Measurements from ENCODE around the gene NAPEPLD. TPM values are rescaled to one million over a fixed set of nuclear protein-coding genes. Genes with fewer than 3 reads are reported as not detected.
A peak's percentile ranks its signal among the peaks of the same experiment; 100 is the strongest.
"Not testable (repeated sequence)": the region's sequence is repeated elsewhere in the genome, so short reads cannot be mapped to it uniquely, and the experiment has no call there.

The NAPEPLD gene
- total RNA-seq: 100 to 1,000 TPM in 1 of 4 donors, 10 to 100 TPM in 3; 51.9 to 179 (median 81.8) TPM

DNA sequence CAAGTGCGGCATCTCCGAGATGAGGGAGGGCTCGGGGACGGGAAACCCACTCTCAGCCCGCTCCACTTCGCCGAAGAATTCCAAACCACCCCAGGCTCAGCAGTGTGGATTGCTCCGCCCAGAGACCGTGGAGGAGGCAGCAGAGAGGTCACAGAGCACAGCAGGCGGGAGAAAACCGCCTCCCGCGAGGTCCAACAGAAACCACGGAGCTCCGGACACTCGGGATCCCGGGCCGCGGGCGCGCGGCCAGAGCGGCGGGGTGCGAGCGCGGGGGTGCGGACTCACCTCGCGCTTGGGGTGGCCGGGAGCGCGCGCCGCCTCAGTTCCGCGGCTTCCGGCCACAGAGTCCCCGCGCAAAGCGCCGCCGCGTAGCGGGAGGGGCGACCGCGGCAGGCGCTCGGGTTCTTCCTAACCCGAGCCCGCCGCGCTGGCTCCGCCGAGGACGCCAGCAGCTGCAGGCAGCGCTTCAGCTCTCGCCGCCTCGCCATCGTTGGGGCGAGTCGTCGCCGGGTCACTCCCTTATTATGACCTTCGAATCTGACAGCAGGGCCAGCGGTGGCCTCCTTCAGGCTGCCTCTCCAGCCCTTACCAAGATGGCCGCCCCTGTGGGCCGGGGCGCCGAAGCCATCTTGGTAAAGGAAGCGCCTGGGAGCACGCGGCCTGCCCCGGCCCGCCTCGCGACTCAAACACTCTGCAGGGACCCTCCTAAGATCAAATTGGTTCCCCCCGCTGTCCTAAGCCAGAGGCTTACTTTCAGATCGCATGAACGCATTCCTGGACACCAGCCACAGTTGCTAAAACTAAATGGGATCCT, at the start of gene NAPEPLD:
Gene NAPEPLD (minus strand): TSS at position 106 of the 814 bp plus-strand sequence. CDS start 20,323 bp downstream, outside the sequence.
- no peaks in the 10 kb centered on the region for H3K36me3 ChIP-seq
- in situ Hi-C loops (cut with MboI; ENCODE audit: low pct_ligation_motif_present in 1 of 4, low pct_unique_long_range_greater_than_20kb in 1 of 4, low sequenced_read_pairs in 3 of 4): no loop called here
- TF ChIP-seq POLR2A (IDR thresholded peaks at IDR 0.05): peak; percentile 75
- no peak for TF ChIP-seq EP300 (IDR thresholded peaks at IDR 0.05; ENCODE audit: low read depth)
- peak; percentile 44 to 56 (median 55) for TF ChIP-seq POLR2AphosphoS5 (IDR thresholded peaks at IDR 0.05)
- TF ChIP-seq, protein P1, sequence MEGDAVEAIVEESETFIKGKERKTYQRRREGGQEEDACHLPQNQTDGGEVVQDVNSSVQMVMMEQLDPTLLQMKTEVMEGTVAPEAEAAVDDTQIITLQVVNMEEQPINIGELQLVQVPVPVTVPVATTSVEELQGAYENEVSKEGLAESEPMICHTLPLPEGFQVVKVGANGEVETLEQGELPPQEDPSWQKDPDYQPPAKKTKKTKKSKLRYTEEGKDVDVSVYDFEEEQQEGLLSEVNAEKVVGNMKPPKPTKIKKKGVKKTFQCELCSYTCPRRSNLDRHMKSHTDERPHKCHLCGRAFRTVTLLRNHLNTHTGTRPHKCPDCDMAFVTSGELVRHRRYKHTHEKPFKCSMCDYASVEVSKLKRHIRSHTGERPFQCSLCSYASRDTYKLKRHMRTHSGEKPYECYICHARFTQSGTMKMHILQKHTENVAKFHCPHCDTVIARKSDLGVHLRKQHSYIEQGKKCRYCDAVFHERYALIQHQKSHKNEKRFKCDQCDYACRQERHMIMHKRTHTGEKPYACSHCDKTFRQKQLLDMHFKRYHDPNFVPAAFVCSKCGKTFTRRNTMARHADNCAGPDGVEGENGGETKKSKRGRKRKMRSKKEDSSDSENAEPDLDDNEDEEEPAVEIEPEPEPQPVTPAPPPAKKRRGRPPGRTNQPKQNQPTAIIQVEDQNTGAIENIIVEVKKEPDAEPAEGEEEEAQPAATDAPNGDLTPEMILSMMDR (IDR thresholded peaks at IDR 0.05): peak in 1 of 5 experiments; percentile 10
- H3K4me1 ChIP-seq: peaks cover 7 to 69% (median 33%) of the 10 kb centered on the region in 4 donors
- no peaks in the 10 kb centered on the region for H3K27me3 ChIP-seq
- H3K4me3 ChIP-seq: peak within 1 kb of the TSS; percentile 63 to 83 (median 76)
- H3K9me3 ChIP-seq: no peaks in the 10 kb centered on the region
- peak; percentile 88 for DNase-seq
- WGBS, 2 donors (ENCODE audit: low coverage in 1 of 2): 0 to 5% methylated on average over 1 to 30 of the region's 82 CpGs
- intact Hi-C loops (cut with DNase I; ENCODE audit: low total_unique reads): no loop called here
- H3K27ac ChIP-seq: peak within 1 kb of the TSS; percentile 94 to 97 (median 96)

DNA sequence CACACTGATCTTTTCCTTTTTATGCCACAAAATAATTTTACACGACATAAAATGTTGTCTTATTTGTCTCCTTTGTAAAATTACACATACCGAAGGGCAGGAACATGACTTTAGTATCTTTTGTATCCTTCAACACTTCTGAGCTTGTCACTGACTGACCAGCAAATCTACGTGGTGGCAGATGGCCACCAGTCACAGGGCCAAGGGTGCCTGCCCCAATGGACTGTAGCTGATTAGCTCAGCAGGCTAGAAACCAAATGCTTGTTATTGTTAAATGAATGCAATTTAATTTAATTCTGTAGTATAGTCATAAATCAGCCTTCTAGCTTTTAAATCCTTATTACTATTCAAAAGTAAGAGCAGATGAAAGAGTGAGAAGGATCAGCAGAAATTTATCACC, 49.2 kb upstream of the NAPEPLD start:
- DNase-seq; H3K36me3 ChIP-seq; intact Hi-C loops (cut with DNase I; ENCODE audit: low total_unique reads); H3K4me1 ChIP-seq; H3K4me3 ChIP-seq; H3K27me3 ChIP-seq; H3K9me3 ChIP-seq; H3K27ac ChIP-seq; in situ Hi-C loops (cut with MboI; ENCODE audit: low pct_ligation_motif_present in 1 of 4, low pct_unique_long_range_greater_than_20kb in 1 of 4, low sequenced_read_pairs in 3 of 4): not testable (repeated sequence)
- 70 to 94% methylated on average over 3 of the region's 3 CpGs for WGBS, 2 donors (ENCODE audit: low coverage in 1 of 2)

DNA sequence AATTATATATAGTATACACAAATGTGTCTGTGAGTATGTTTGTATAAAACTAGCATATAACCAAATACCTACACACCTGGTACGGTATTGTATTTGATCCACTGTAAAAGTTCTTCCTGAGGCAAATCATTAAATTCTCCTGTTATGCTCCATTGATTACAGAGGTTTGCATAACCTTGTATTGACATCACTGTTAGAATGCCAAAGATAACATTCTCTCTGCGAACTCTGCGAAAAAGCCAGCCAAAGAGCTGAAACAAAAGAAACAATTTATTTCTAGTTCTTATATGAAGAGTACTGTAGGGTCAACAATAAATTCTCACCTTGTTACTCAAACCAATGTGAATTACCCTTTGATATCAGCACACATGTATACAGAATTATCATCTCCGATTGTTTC, 46.5 kb upstream of the NAPEPLD start:
- H3K4me3 ChIP-seq; H3K27me3 ChIP-seq; DNase-seq; H3K36me3 ChIP-seq; in situ Hi-C loops (cut with MboI; ENCODE audit: low pct_ligation_motif_present in 1 of 4, low pct_unique_long_range_greater_than_20kb in 1 of 4, low sequenced_read_pairs in 3 of 4); H3K27ac ChIP-seq; H3K4me1 ChIP-seq; intact Hi-C loops (cut with DNase I; ENCODE audit: low total_unique reads); H3K9me3 ChIP-seq: not testable (repeated sequence)
- 70 to 78% methylated on average over 3 to 4 of the region's 4 CpGs for WGBS, 2 donors (ENCODE audit: low coverage in 1 of 2)

GRCh38 chr7:103172415-103173146, 23.7 kb upstream of the NAPEPLD start:
- H3K4me3 ChIP-seq; H3K27me3 ChIP-seq; H3K27ac ChIP-seq; H3K9me3 ChIP-seq; in situ Hi-C loops (cut with MboI; ENCODE audit: low pct_ligation_motif_present in 1 of 4, low pct_unique_long_range_greater_than_20kb in 1 of 4, low sequenced_read_pairs in 3 of 4); DNase-seq; H3K36me3 ChIP-seq; intact Hi-C loops (cut with DNase I; ENCODE audit: low total_unique reads); H3K4me1 ChIP-seq: not testable (repeated sequence)
- 77% methylated on average over 5 of the region's 8 CpGs; no CpG with 5 or more reads in 1 of the 2 donors for WGBS, 2 donors (ENCODE audit: low coverage in 1 of 2)

DNA sequence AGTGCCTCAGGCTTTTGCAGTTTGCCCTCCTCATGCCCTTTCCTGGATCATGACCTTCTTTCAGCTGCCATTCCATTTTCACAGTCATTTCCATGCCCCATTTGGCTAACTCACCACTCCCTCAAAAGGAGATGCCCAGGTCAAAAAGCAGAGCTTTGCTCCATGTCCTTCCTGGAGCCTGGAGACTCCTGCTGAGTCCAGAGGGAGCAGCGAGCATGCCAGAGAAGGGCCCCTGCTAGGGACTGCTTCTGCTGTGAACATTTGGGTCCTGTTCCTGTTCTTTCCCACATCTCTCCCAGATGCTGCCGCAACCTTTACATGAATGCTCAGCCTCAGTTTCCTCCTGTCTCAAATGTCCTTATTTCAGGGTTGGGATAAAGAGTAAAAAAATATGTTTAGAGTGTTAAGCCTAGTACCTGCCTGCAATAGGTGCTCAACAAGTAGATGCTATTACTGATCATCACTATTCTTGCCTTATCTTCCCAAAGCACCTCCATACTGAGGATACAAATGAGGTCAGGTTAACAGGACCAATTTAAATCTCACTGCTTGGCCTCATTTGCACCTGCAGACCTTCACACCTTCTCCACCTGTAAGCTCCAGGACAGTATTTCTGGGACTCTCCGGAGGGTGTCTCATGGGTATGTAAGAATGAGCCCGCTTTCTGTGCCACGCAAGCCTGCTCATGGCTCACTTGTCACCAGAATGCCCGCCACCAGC, 23.0 kb upstream of the NAPEPLD start:
- intact Hi-C loops (cut with DNase I; ENCODE audit: low total_unique reads); H3K4me3 ChIP-seq; in situ Hi-C loops (cut with MboI; ENCODE audit: low pct_ligation_motif_present in 1 of 4, low pct_unique_long_range_greater_than_20kb in 1 of 4, low sequenced_read_pairs in 3 of 4); H3K27me3 ChIP-seq; DNase-seq; H3K27ac ChIP-seq; H3K9me3 ChIP-seq; H3K4me1 ChIP-seq; H3K36me3 ChIP-seq: not testable (repeated sequence)
- WGBS, 2 donors (ENCODE audit: low coverage in 1 of 2): 88% methylated on average over 6 of the region's 6 CpGs; no CpG with 5 or more reads in 1 of the 2 donors

DNA sequence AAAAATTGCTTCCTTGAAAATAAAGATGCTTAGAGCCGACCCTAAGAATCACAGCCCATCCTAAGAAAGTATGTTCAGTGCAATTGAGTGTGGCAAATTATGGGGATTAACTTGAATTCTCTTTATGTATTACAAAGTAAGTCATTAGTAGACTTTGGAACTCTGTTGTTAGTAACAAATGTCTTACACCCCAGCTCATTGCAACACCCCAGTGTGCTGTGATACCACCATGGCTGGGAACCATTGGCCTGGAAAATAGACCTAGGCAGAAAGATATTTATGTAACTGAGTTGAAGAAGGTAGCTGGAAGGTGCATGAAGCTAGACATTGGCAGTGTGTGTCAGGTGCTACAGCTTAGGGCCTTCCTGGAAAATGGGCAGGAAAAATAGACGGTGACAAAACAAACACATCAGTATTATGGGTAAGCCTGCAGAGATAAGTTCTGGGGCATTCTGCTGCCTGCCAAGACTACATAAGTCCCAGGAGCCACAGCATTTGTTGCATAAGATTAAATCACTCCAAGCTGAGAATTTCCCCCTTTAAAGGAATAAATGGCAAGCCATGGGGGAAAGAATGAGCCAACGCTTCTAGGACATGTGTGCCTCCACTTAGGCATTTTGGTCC, 18.1 kb upstream of the NAPEPLD start:
- H3K36me3 ChIP-seq; H3K27me3 ChIP-seq; H3K9me3 ChIP-seq; in situ Hi-C loops (cut with MboI; ENCODE audit: low pct_ligation_motif_present in 1 of 4, low pct_unique_long_range_greater_than_20kb in 1 of 4, low sequenced_read_pairs in 3 of 4); H3K27ac ChIP-seq; DNase-seq; intact Hi-C loops (cut with DNase I; ENCODE audit: low total_unique reads); H3K4me1 ChIP-seq; H3K4me3 ChIP-seq: not testable (repeated sequence)
- 88% methylated on average over 3 of the region's 3 CpGs for WGBS, 2 donors (ENCODE audit: low coverage in 1 of 2)

- H3K9me3 ChIP-seq; in situ Hi-C loops (cut with MboI; ENCODE audit: low pct_ligation_motif_present in 1 of 4, low pct_unique_long_range_greater_than_20kb in 1 of 4, low sequenced_read_pairs in 3 of 4); DNase-seq; H3K36me3 ChIP-seq; H3K27me3 ChIP-seq; H3K4me3 ChIP-seq; intact Hi-C loops (cut with DNase I; ENCODE audit: low total_unique reads); H3K27ac ChIP-seq; H3K4me1 ChIP-seq: not testable (repeated sequence)
- 69 to 94% methylated on average over 3 to 5 of the region's 5 CpGs for WGBS, 2 donors (ENCODE audit: low coverage in 1 of 2)
Observed at GRCh38 chr7:103163087-103163825, 14.4 kb upstream of the NAPEPLD start.

GRCh38 chr7:103162641-103163040, 13.7 kb upstream of the NAPEPLD start:
- not testable (repeated sequence) for H3K27ac ChIP-seq

More at GRCh38 chr7:103162641-103163040, 13.7 kb upstream of the NAPEPLD start:
- H3K4me3 ChIP-seq; DNase-seq; H3K36me3 ChIP-seq; in situ Hi-C loops (cut with MboI; ENCODE audit: low pct_ligation_motif_present in 1 of 4, low pct_unique_long_range_greater_than_20kb in 1 of 4, low sequenced_read_pairs in 3 of 4); H3K4me1 ChIP-seq; intact Hi-C loops (cut with DNase I; ENCODE audit: low total_unique reads); H3K27me3 ChIP-seq; H3K9me3 ChIP-seq: not testable (repeated sequence)
- WGBS, 2 donors (ENCODE audit: low coverage in 1 of 2): 78% methylated on average over 2 of the region's 2 CpGs; no CpG with 5 or more reads in 1 of the 2 donors
